ENCODE measurements around the gene CCDC57. TPM values are rescaled to one million over a fixed set of nuclear protein-coding genes. Genes with fewer than 3 reads are reported as not detected.

CCDC57 gene
- total and polyA plus RNA-seq, 2 experiments from 2014 or later = 15.7 to 29.8 TPM

- Histone ChIP-seq H3K27ac (no peak overlapping the region), H3K9me3 (ENCODE audit: low read depth) (no peaks in the 10 kb centered on the region), H3K36me3 (replicated peaks; ENCODE audit: insufficient read depth, low read depth) (no peaks in the 10 kb centered on the region), H3K4me2 (no peak overlapping the region), H3K4me3 (no peak overlapping the region), H3K4me1 (ENCODE audit: insufficient read depth) (no peaks in the 10 kb centered on the region), H4K20me1 (ENCODE audit: insufficient read depth, poor library complexity, severe bottlenecking) (no peaks in the 10 kb centered on the region), H3K9me2 (replicated peaks; ENCODE audit: insufficient read depth) (no peaks in the 10 kb centered on the region), H3K27me3 (no peaks in the 10 kb centered on the region), H2AFZ (no peak overlapping the region), H3K79me2 (no peaks in the 10 kb centered on the region)
- WGBS (ENCODE audit: low lambda C conversion rate, missing lambda C conversion rate) = 65% methylated on average over 5 of the region's 5 CpGs
- DNase-seq (ENCODE audit: low spot score) = no peak
- no peak for TF ChIP-seq CTCF (IDR thresholded peaks at IDR 0.05; ENCODE audit: poor library complexity)
- no peak for TF ChIP-seq EZH2phosphoT487 (IDR thresholded peaks at IDR 0.05; ENCODE audit: low read depth, severe bottlenecking, unreplicated experiment)
- TF ChIP-seq EZH2 (IDR thresholded peaks at IDR 0.05; ENCODE audit: borderline replicate concordance) = no peak
These were observed 52.6 kb downstream of the CCDC57 start for GRCh38 chr17:82160075-82160474.

GRCh38 chr17:82158825-82159224 lies 53.8 kb downstream of the CCDC57 start:
- 92% methylated on average over 10 of the region's 10 CpGs for WGBS (ENCODE audit: low lambda C conversion rate, missing lambda C conversion rate)
- no peak for DNase-seq (ENCODE audit: low spot score)

DNA sequence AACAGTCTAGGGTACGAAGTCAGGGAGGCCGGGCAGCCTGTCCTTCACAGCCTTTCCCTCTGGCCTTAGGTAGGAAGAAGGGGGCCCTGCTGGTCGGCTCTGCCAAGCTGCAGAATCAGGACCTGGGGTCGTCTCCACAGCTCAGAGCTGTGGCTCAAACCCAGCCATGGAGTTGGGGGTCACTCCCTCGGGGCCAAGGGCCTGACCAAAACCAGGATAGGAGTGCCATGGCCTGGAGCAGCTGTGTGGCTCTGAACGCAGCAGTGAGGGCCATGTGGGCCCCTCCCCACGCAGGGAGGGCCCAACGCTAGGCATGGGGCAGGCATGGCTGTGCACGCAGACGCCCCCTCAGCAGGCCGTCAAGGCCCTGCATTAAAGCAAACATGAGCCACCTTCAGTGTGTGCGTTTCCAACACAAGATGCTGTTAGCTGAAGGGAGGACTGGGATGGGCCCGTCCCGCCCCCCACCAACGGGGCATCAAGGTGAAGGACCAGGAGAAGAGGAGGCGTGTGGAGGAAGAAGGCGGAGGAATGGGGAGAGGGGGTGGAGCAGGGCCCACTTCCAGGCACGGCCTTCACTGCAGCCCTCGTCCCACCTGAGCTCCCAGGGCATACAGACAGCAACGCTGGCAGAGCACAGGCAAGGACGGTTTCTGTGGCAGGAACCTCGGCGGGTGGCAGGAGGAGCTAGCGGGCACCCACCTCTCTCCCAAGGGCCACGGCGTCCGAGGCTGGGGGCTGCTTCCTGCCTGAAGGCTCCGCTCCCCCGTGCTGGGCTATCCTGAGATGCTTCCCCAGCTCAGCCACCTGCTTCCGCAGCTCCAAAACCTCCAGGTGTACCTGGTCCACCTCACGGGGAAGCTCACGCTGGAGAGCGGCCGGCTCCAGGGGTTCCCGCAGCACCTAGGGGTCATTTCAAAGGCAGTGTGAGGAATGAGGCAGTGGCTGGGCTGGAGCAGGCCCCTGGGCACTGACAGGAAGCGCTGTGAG lies 55.3 kb downstream of the CCDC57 start:
- no peak for TF ChIP-seq CTCF (IDR thresholded peaks at IDR 0.05; ENCODE audit: poor library complexity)
- no peaks in the 10 kb centered on the region for H3K9me2 ChIP-seq (replicated peaks; ENCODE audit: insufficient read depth)
- no peaks in the 10 kb centered on the region for H3K36me3 ChIP-seq (replicated peaks; ENCODE audit: insufficient read depth, low read depth)
- no peak overlapping the region for H3K4me3 ChIP-seq
- no peaks in the 10 kb centered on the region for H4K20me1 ChIP-seq (ENCODE audit: insufficient read depth, poor library complexity, severe bottlenecking)
- no peak overlapping the region for H3K4me2 ChIP-seq
- no peaks in the 10 kb centered on the region for H3K79me2 ChIP-seq
- 89% methylated on average over 35 of the region's 36 CpGs for WGBS (ENCODE audit: low lambda C conversion rate, missing lambda C conversion rate)
- no peaks in the 10 kb centered on the region for H3K27me3 ChIP-seq
- no peaks in the 10 kb centered on the region for H3K9me3 ChIP-seq (ENCODE audit: low read depth)
- H3K4me1 ChIP-seq (ENCODE audit: insufficient read depth) = no peaks in the 10 kb centered on the region
- no peak overlapping the region for H3K27ac ChIP-seq
- no peak for DNase-seq (ENCODE audit: low spot score)
- H2AFZ ChIP-seq = no peak overlapping the region

More at GRCh38 chr17:82158825-82159224, 53.8 kb downstream of the CCDC57 start:
- Histone ChIP-seq H3K4me3 (no peak overlapping the region), H3K27me3 (no peaks in the 10 kb centered on the region), H3K4me2 (no peak overlapping the region), H3K79me2 (no peaks in the 10 kb centered on the region), H3K9me3 (ENCODE audit: low read depth) (no peaks in the 10 kb centered on the region), H3K4me1 (ENCODE audit: insufficient read depth) (no peaks in the 10 kb centered on the region), H2AFZ (no peak overlapping the region), H4K20me1 (ENCODE audit: insufficient read depth, poor library complexity, severe bottlenecking) (no peaks in the 10 kb centered on the region), H3K9me2 (replicated peaks; ENCODE audit: insufficient read depth) (no peaks in the 10 kb centered on the region), H3K27ac (no peak overlapping the region), H3K36me3 (replicated peaks; ENCODE audit: insufficient read depth, low read depth) (no peaks in the 10 kb centered on the region)
- TF ChIP-seq CTCF (IDR thresholded peaks at IDR 0.05; ENCODE audit: poor library complexity) (no peak), EZH2phosphoT487 (IDR thresholded peaks at IDR 0.05; ENCODE audit: low read depth, severe bottlenecking, unreplicated experiment) (no peak), EZH2 (IDR thresholded peaks at IDR 0.05; ENCODE audit: borderline replicate concordance) (no peak)

All from hepatocyte (in vitro differentiated cells).